Psoas muscle (tissue), 8 donors: ENCODE measurements around the gene BCAS3. TPM values are rescaled to one million over a fixed set of nuclear protein-coding genes. Genes with fewer than 3 reads are reported as not detected.
"Not testable (repeated sequence)": the region's sequence is repeated elsewhere in the genome, so short reads cannot be mapped to it uniquely, and the experiment has no call there.

ENCODE experiments used
- ATAC-seq, 4 donors: fragments of 200-7000 bp; cut with Tn5 transposase; one replicate each; pipeline ENCODE4 v1.9.1; 2020; ENCODE audit warnings: moderate library complexity in 3 of 4, mild to moderate bottlenecking in 2 of 4
- DNase-seq, 2 donors: peaks; one replicate each; pipeline ENCODE4 v3.0.0-alpha.2; 2020
- H3K27ac ChIP-seq: fragments of 200-600 bp; one replicate; pipeline ENCODE4 v1.8.0; 2022
- H3K27me3 ChIP-seq, 3 donors: fragments of 200-600 bp in 1 of 3; one replicate each; pipeline versions ENCODE4 v1.6.1 to v1.8.0; 2013 to 2022; ENCODE audit warnings: low read length in 2 of 3, mild to moderate bottlenecking in 2 of 3, moderate library complexity in 1 of 3; ENCODE audit not compliant: insufficient read depth in 3 of 3
- H3K36me3 ChIP-seq, 2 donors: fragments of 200-600 bp in 1 of 2; one replicate each; pipeline versions ENCODE4 v1.6.1 to v1.8.0; 2013 to 2022; ENCODE audit warnings: low read depth in 1 of 2, mild to moderate bottlenecking in 1 of 2, moderate library complexity in 1 of 2; ENCODE audit not compliant: insufficient read depth in 1 of 2
- H3K4me1 ChIP-seq: fragments of 200-600 bp; one replicate; pipeline ENCODE4 v1.8.0; 2022
- H3K4me3 ChIP-seq: fragments of 200-600 bp; one replicate; pipeline ENCODE4 v1.8.0; 2022; ENCODE audit warnings: mild to moderate bottlenecking
- H3K9me3 ChIP-seq: fragments of 200-600 bp; one replicate; pipeline ENCODE4 v1.8.0; 2022
- WGBS, 3 donors: extraction: QIAGEN DNeasy Blood & Tissue Kit; methylation state at CpG; one replicate each; pipeline versions ENCODE4 v1.1.6 to v1.1.7; 2013; 5-methylcytosine and 5-hydroxymethylcytosine counted together
- intact Hi-C, 2 donors: fragments of 100-400 bp; cut with DNase I; formaldehyde crosslinking; loops; one replicate each; pipeline versions ENCODE4 v1.11.0 to v1.14.2; 2022
- polyA plus RNA-seq, 3 donors: library from polyadenylated mRNA; stranded (reverse); fragments of 200-250 nt; gene quantifications; one replicate each; pipeline ENCODE4 v1.2.3, GENCODE V29; 2013
- total RNA-seq, 4 donors: library from RNA; stranded (reverse); fragmentation: NEBNext Ultra II Directional in 2 of 4; extraction: Animal tissue kit (Norgen Biotek cat#: 25700) in 2 of 4; gene quantifications; one replicate each; pipeline versions ENCODE4 v1.2.1 to v1.2.4, GENCODE V29; 2021 to 2023
- TF ChIP-seq, protein P1 (sequence below): fragments of 200-600 bp; IDR thresholded peaks from one replicate; pipeline ENCODE4 v1.8.0; 2022; ENCODE audit warnings: antibody characterized with exemption
- donor health status: healthy with polysubstance abuse.
- donor health status: DM: no; HTN: no; CAD: no; lungs with moderate emphysema.
- donor health status: Bipolar disorder and iron deficiency.
- donor health status: healthy.
- donor health status: DM: yes; HTN: yes; CAD: no.
- donor health status: DM: no; HTN: no; CAD: no.
- donor health status: DM: no; HTN: no; CAD: no.
- donor health status: DM: yes; HTN: yes; CAD: no.

BCAS3 gene
- total and polyA plus RNA-seq, 7 donors, result 2.4 to 28.8 (median 15.0) TPM

DNA sequence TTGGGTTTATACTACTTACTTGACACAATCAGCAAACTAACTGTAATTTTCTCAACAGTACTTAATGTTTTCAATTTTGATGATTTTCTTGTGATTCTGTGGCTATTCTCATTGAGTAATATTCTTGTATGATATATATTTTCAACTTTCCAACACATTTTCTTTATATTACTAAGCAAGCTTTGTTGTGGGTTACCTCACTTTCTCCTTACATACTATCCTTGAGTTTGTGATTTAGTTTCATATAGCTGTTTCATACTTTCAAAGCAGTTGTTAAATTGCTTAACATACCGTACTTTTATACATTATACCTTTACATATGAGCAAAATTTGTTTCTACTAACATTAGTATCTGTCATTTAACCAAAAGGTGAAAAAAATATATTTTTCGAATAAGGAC is 197.1 kb downstream of the BCAS3 start:
- Histone ChIP-seq H3K4me3 (no peak overlapping the region), H3K4me1 (no peaks in the 10 kb centered on the region), H3K36me3 (no peaks in the 10 kb centered on the region), H3K27me3 (no peaks in the 10 kb centered on the region), H3K9me3 (no peaks in the 10 kb centered on the region), H3K27ac (no peak overlapping the region)
- ATAC-seq, result no peak
- TF ChIP-seq, protein P1, sequence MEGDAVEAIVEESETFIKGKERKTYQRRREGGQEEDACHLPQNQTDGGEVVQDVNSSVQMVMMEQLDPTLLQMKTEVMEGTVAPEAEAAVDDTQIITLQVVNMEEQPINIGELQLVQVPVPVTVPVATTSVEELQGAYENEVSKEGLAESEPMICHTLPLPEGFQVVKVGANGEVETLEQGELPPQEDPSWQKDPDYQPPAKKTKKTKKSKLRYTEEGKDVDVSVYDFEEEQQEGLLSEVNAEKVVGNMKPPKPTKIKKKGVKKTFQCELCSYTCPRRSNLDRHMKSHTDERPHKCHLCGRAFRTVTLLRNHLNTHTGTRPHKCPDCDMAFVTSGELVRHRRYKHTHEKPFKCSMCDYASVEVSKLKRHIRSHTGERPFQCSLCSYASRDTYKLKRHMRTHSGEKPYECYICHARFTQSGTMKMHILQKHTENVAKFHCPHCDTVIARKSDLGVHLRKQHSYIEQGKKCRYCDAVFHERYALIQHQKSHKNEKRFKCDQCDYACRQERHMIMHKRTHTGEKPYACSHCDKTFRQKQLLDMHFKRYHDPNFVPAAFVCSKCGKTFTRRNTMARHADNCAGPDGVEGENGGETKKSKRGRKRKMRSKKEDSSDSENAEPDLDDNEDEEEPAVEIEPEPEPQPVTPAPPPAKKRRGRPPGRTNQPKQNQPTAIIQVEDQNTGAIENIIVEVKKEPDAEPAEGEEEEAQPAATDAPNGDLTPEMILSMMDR, result no peak
- no peak for DNase-seq
- intact Hi-C loops, result no loop called here
- 96 to 98% (median 96%) methylated on average over 2 of the region's 2 CpGs for WGBS, 3 donors

DNA sequence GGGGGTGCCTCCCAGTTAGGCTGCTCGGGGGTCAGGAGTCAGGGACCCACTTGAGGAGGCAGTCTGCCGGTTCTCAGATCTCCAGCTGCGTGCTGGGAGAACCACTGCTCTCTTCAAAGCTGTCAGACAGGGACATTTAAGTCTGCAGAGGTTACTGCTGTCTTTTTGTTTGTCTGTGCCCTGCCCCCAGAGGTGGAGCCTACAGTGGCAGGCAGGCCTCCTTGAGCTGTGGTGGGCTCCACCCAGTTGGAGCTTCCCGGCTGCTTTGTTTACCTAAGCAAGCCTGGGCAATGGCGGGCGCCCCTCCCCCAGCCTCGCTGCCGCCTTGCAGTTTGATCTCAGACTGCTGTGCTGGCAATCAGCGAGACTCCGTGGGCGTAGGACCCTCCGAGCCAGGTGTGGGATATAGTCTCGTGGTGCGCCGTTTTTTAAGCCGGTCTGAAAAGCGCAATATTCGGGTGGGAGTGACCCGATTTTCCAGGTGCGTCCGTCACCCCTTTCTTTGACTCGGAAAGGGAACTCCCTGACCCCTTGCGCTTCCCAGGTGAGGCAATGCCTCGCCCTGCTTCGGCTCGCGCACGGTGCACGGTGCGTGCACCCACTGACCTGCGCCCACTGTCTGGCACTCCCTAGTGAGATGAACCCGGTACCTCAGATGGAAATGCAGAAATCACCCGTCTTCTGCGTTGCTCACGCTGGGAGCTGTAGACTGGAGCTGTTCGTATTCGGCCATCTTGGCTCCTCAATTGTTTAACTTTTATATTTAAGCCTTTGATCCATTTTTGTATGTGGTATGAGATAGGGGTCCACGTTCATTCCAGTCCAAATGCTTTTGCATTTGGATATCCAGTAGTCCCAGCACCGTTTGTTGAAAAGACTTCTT is 209.3 kb downstream of the BCAS3 start:
- H3K36me3 ChIP-seq, DNase-seq: not testable (repeated sequence)
- 70 to 87% (median 73%) methylated on average over 16 to 20 of the region's 39 CpGs for WGBS, 3 donors

DNA sequence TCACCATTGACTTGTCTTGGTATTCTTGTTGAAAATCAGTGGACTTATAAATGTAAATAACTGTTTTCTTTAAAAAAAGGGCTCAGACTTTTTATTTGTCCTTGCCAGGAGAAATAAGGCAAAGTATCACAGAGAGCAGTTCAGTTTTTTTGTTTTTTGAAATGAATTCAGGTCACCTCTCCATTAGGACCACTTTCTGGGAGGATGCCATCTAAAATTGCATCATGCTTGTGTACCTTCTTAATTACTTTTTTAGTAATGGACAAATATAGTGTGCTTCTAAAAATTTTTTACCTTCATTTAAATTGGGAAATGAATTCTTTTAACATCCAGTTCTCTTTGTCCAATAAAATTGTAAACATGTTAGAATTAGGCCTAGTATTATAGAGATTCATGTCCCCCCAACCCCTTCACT is 210.0 kb downstream of the BCAS3 start:
- DNase-seq (no peak), ATAC-seq (no peak)
- intact Hi-C loops, result no loop called here
- no peaks in the 10 kb centered on the region for H3K9me3 ChIP-seq
- H3K4me3 ChIP-seq, result no peak overlapping the region
- no peak overlapping the region for H3K27ac ChIP-seq
- H3K36me3 ChIP-seq, result peaks cover 0 to 2% of the 10 kb centered on the region in 2 donors
- no peaks in the 10 kb centered on the region for H3K27me3 ChIP-seq
- no peaks in the 10 kb centered on the region for H3K4me1 ChIP-seq
- TF ChIP-seq, protein P1, result no peak

More for the DNA sequence above, 209.3 kb downstream of the BCAS3 start:
- intact Hi-C loops, H3K27me3 ChIP-seq, H3K27ac ChIP-seq, H3K9me3 ChIP-seq, H3K4me3 ChIP-seq, ATAC-seq, H3K4me1 ChIP-seq: not testable (repeated sequence)

- Histone ChIP-seq H3K36me3 (peaks cover 0 to 2% of the 10 kb centered on the region in 2 donors), H3K27me3 (no peaks in the 10 kb centered on the region), H3K4me1 (no peaks in the 10 kb centered on the region), H3K4me3 (no peak overlapping the region), H3K27ac (no peak overlapping the region), H3K9me3 (peaks cover 10% of the 10 kb centered on the region)
- WGBS, 3 donors, result 94 to 95% (median 95%) methylated on average over 5 of the region's 5 CpGs
- intact Hi-C loops, result no loop called here
- DNase-seq (no peak), ATAC-seq (no peak)
- TF ChIP-seq, protein P1, result no peak
These were observed 211.4 kb downstream of the BCAS3 start for GRCh38 chr17:60888812-60889709.

DNA sequence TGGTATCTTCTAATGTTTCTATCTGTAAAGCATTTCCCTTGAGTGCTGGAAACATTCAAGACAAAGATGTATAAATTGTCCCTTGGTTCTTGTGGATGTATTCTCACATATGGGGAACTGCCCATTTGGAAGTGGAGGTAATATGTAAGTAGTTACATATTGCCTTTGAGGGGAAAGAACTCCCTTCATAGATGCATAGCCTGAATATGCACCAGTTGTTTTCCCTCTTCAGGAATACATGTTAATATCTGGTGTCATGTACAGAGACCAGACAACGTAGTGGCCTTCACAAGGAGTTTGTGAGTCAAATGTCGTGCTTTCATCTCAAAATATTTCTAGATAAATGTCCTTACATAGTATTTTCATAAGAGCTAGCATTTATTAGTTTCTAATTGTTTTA is 213.5 kb downstream of the BCAS3 start:
- Histone ChIP-seq H3K27me3 (no peaks in the 10 kb centered on the region), H3K36me3 (peaks cover 0 to 2% of the 10 kb centered on the region in 2 donors), H3K4me1 (no peaks in the 10 kb centered on the region), H3K9me3 (peaks cover 11% of the 10 kb centered on the region), H3K4me3 (no peak overlapping the region), H3K27ac (no peak overlapping the region)
- intact Hi-C loops, result no loop called here
- DNase-seq (no peak), ATAC-seq (no peak)
- WGBS, 3 donors, result 92 to 94% (median 93%) methylated on average over 2 of the region's 2 CpGs
- TF ChIP-seq, protein P1, result no peak
